A673 (cell line): ENCODE results near the gene SOX15.

Experiments used
- EZH2 ChIP-seq: fragments of 200-600 bp; sonication (generic); IDR thresholded peaks from 2 replicates; pipeline ENCODE4 v1.6.1; 2017; ENCODE audit warnings: borderline replicate concordance, low read depth, mild to moderate bottlenecking, mixed read lengths, antibody characterized with exemption, low read length; ENCODE audit not compliant: poor library complexity, severe bottlenecking
- TF ChIP-seq, protein P1 (sequence below): fragments of 300-800, 200-600 bp; sonication (generic); conservative IDR thresholded peaks from 2 replicates; pipeline ENCODE4 v1.5.1; 2017; ENCODE audit warnings: low read depth, mild to moderate bottlenecking, antibody characterized with exemption, low read length, moderate library complexity, mixed read lengths

DNA sequence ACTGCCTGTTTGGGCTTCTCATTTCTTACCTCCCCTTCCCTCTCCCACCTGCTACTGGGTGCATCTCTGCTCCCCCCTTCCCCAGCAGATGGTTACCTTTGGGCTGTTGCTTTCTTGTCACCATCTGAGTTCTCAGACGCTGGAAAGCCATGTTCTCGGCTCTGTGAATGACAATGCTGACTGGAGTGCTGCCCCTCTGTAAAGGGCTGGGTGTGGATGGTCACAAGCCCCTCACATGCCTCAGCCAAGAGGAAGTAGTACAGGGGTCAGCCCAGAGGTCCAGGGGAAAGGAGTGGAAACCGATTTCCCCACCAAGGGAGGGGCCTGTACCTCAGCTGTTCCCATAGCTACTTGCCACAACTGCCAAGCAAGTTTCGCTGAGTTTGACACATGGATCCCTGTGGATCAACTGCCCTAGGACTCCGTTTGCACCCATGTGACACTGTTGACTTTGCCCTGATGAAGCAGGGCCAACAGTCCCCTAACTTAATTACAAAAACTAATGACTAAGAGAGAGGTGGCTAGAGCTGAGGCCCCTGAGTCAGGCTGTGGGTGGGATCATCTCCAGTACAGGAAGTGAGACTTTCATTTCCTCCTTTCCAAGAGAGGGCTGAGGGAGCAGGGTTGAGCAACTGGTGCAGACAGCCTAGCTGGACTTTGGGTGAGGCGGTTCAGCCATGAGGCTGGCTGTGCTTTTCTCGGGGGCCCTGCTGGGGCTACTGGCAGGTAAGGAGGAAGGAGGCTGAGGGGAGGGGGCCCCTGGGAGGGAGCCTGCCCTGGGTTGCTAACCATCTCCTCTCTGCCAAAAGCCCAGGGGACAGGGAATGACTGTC lies 10.7 kb downstream of the SOX15 start, which contains the start of gene CD68:
- TF ChIP-seq EZH2, result no peak
- TF ChIP-seq, protein P1, sequence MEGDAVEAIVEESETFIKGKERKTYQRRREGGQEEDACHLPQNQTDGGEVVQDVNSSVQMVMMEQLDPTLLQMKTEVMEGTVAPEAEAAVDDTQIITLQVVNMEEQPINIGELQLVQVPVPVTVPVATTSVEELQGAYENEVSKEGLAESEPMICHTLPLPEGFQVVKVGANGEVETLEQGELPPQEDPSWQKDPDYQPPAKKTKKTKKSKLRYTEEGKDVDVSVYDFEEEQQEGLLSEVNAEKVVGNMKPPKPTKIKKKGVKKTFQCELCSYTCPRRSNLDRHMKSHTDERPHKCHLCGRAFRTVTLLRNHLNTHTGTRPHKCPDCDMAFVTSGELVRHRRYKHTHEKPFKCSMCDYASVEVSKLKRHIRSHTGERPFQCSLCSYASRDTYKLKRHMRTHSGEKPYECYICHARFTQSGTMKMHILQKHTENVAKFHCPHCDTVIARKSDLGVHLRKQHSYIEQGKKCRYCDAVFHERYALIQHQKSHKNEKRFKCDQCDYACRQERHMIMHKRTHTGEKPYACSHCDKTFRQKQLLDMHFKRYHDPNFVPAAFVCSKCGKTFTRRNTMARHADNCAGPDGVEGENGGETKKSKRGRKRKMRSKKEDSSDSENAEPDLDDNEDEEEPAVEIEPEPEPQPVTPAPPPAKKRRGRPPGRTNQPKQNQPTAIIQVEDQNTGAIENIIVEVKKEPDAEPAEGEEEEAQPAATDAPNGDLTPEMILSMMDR, result no peak
